GM12878 (cell line): ENCODE measurements around the gene CDK15.

Experiments used
- EGR1 ChIP-seq, 2 experiments: IDR thresholded peaks; 1 replicate in 1 of 2; 2 replicates in 1 of 2; pipeline ENCODE4 v1.6.1; 2011 to 2012; ENCODE audit warnings: low read depth in 2 of 2, low read length in 2 of 2, borderline replicate concordance in 1 of 2, mild to moderate bottlenecking in 1 of 2, moderate library complexity in 1 of 2
- EZH2 ChIP-seq: IDR thresholded peaks from 2 replicates; pipeline ENCODE4 v1.6.1; 2012; ENCODE audit warnings: low read depth, mild to moderate bottlenecking, control low read depth, inconsistent platforms, low read length, borderline replicate concordance; ENCODE audit not compliant: control insufficient read depth
- FOS ChIP-seq: IDR thresholded peaks from 3 replicates; pipeline ENCODE4 v1.6.1; 2011; ENCODE audit warnings: borderline replicate concordance; ENCODE audit not compliant: insufficient read length; ENCODE audit errors: extremely low read depth
- JUNB ChIP-seq: IDR thresholded peaks from 2 replicates; pipeline ENCODE4 v1.6.1; 2016; ENCODE audit warnings: antibody characterized with exemption, mild to moderate bottlenecking
- REST ChIP-seq: IDR thresholded peaks from 2 replicates; pipeline ENCODE4 v1.6.1; 2012; ENCODE audit warnings: mild to moderate bottlenecking, low read depth, low read length
- YY1 ChIP-seq: IDR thresholded peaks from 2 replicates; pipeline ENCODE4 v1.6.1; 2011; ENCODE audit warnings: low read depth, mild to moderate bottlenecking, low read length
- ZNF217 ChIP-seq: fragments of 450-650 bp; IDR thresholded peaks from 2 replicates; pipeline ENCODE4 v1.6.1; 2017; ENCODE audit warnings: antibody characterized with exemption, mild to moderate bottlenecking
- TF ChIP-seq, protein P1 (sequence below): IDR thresholded peaks from 2 replicates; pipeline ENCODE4 v1.6.1; 2012; ENCODE audit warnings: low read depth, low read length, improper control_type of control experiment
- TF ChIP-seq, protein P2 (sequence below), 3 experiments: IDR thresholded peaks in 2 of 3; conservative IDR thresholded peaks in 1 of 3; 2 replicates each; pipeline ENCODE4 v1.5.1; 2011; ENCODE audit warnings: low read depth in 3 of 3, low read length in 3 of 3, mild to moderate bottlenecking in 3 of 3, control low read depth in 2 of 3, moderate library complexity in 2 of 3, inconsistent platforms in 1 of 3, mixed read lengths in 1 of 3; ENCODE audit not compliant: control insufficient read depth in 2 of 3, insufficient read depth in 1 of 3; ENCODE audit errors: extremely low read depth in 1 of 3

GRCh38 chr2:201916565-201916964, 110.2 kb downstream of the CDK15 start:
- TF ChIP-seq ZNF217 (no peak), EGR1 (IDR thresholded peaks at IDR 0.05; ENCODE audit: borderline replicate concordance in 1 of 2, low read depth in 2 of 2, low read length in 2 of 2) (no peak), YY1 (no peak), FOS (no peak), REST (no peak), EZH2 (no peak), JUNB (no peak)
- TF ChIP-seq, protein P1, sequence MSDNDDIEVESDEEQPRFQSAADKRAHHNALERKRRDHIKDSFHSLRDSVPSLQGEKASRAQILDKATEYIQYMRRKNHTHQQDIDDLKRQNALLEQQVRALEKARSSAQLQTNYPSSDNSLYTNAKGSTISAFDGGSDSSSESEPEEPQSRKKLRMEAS = no peak
- TF ChIP-seq, protein P2, sequence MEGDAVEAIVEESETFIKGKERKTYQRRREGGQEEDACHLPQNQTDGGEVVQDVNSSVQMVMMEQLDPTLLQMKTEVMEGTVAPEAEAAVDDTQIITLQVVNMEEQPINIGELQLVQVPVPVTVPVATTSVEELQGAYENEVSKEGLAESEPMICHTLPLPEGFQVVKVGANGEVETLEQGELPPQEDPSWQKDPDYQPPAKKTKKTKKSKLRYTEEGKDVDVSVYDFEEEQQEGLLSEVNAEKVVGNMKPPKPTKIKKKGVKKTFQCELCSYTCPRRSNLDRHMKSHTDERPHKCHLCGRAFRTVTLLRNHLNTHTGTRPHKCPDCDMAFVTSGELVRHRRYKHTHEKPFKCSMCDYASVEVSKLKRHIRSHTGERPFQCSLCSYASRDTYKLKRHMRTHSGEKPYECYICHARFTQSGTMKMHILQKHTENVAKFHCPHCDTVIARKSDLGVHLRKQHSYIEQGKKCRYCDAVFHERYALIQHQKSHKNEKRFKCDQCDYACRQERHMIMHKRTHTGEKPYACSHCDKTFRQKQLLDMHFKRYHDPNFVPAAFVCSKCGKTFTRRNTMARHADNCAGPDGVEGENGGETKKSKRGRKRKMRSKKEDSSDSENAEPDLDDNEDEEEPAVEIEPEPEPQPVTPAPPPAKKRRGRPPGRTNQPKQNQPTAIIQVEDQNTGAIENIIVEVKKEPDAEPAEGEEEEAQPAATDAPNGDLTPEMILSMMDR (IDR thresholded peaks at IDR 0.05 in 2 of 3, conservative IDR thresholded peaks at IDR 0.05 in 1 of 3; ENCODE audit: control insufficient read depth in 2 of 3, extremely low read depth in 1 of 3, insufficient read depth in 1 of 3, low read depth in 3 of 3, low read length in 3 of 3) = no peak
